ENCODE results near the gene CTNNA2. TPM values are rescaled to one million over a fixed set of nuclear protein-coding genes. Genes with fewer than 3 reads are reported as not detected.

CTNNA2 gene
- total and polyA plus RNA-seq, 2 of the 8 experiments (the other 6 are each of a cell fraction or from before 2014, with no cell fraction given), result 3.9 to 9.0 TPM

DNA sequence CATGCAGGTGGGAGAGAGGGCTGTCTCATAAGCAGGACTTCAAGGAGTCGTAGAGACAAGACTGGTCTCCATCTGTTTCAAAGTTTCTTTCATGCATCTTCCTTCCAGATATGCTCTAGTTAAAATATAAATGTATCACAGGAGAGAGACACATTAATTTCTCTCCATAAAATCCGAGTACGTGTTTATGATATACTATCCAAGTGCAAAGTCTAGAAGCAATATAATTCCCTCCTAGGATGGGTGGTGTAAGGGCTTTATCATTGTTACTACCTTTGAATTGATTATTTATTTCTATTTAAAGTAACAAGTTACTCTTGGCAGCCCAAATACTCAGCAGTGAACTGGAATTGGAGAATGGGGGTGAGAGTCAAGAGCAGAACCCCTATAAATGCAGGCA is 619.4 kb downstream of the CTNNA2 start:
- H2AFZ ChIP-seq (ENCODE audit: low read length), result no peak overlapping the region
- peaks cover 0 to 3% (median 0%) of the 10 kb centered on the region in 4 experiments; a peak in 1 of 7 replicates for H3K4me1 ChIP-seq (replicated peaks in 1 of 4; ENCODE audit: control insufficient read depth in 3 of 4, insufficient read depth in 4 of 4, low read length in 3 of 4)
- H3K18ac ChIP-seq (ENCODE audit: extremely low read depth, low read length), result no peak overlapping the region
- H3K4ac ChIP-seq (replicated peaks; ENCODE audit: insufficient read length, low read depth, low read length), result no peak overlapping the region
- no peaks in the 10 kb centered on the region for H4K20me1 ChIP-seq (replicated peaks in 1 of 2; ENCODE audit: control insufficient read depth in 1 of 2, insufficient read depth in 2 of 2, low read length in 2 of 2)
- no peak overlapping the region for H2BK120ac ChIP-seq (replicated peaks; ENCODE audit: low read depth, low read length)
- no peaks in the 10 kb centered on the region for H3K79me2 ChIP-seq (ENCODE audit: control insufficient read depth in 1 of 2, insufficient read depth in 2 of 2, low read length in 2 of 2)
- no peak overlapping the region for H3K9ac ChIP-seq (replicated peaks in 1 of 4; ENCODE audit: extremely low read depth in 1 of 4, low read depth in 3 of 4, low read length in 3 of 4)
- no peak overlapping the region for H2BK5ac ChIP-seq (ENCODE audit: low read depth, low read length)
- no peak overlapping the region for H4K5ac ChIP-seq (ENCODE audit: insufficient read length, low read depth, low read length)
- H3K9me3 ChIP-seq (ENCODE audit: insufficient read depth in 2 of 2, low read depth in 1 of 2, low read length in 1 of 2), result no peaks in the 10 kb centered on the region; a peak in 1 of 4 replicates
- H3K56ac ChIP-seq (replicated peaks; ENCODE audit: insufficient read length, low read depth, low read length), result no peak overlapping the region
- no peak for DNase-seq (ENCODE audit: low read depth in 1 of 2, low spot score in 2 of 2)
- no peak overlapping the region for H2AK5ac ChIP-seq (ENCODE audit: low read depth, low read length)
- no peaks in the 10 kb centered on the region for H3K23me2 ChIP-seq (ENCODE audit: low read depth, low read length)
- FAIRE-seq, result no peak
- 86% methylated on average over 3 of the region's 3 CpGs; no CpG with 5 or more reads in 1 of the 2 experiments for WGBS, 2 experiments (ENCODE audit: extremely low coverage in 1 of 2, insufficient coverage in 1 of 2, insufficient read length in 1 of 2, insufficient replicate concordance in 2 of 2, low coverage in 1 of 2, low lambda C conversion rate in 2 of 2, missing lambda C conversion rate in 1 of 2)
- no peak overlapping the region for H4K91ac ChIP-seq (replicated peaks; ENCODE audit: insufficient read length, low read length)
- no peak overlapping the region for H3K4me3 ChIP-seq (ENCODE audit: extremely low read depth in 1 of 4, insufficient read depth in 2 of 4, low read depth in 3 of 4, low read length in 4 of 4)
- H3K27ac ChIP-seq (ENCODE audit: low read depth, low read length), result no peak overlapping the region
- H3K27me3 ChIP-seq (replicated peaks in 1 of 4; ENCODE audit: control insufficient read depth in 3 of 4, extremely low read depth in 1 of 4, insufficient read depth in 3 of 4, low read length in 3 of 4), result no peaks in the 10 kb centered on the region
- CTCF ChIA-PET (ENCODE audit: partially characterized antibody), result no interaction called here
- H3K4me2 ChIP-seq (ENCODE audit: insufficient read depth in 1 of 2, low read depth in 2 of 2, low read length in 2 of 2), result no peak overlapping the region
- no peaks in the 10 kb centered on the region; a peak in 1 of 8 replicates for H3K36me3 ChIP-seq (ENCODE audit: control insufficient read depth in 2 of 4, insufficient read depth in 4 of 4, low read length in 3 of 4)
- no peak overlapping the region for H4K8ac ChIP-seq (ENCODE audit: extremely low read depth, insufficient read depth, low read length)
- no peaks in the 10 kb centered on the region for H3K79me1 ChIP-seq (ENCODE audit: low read depth, low read length)
- H3K14ac ChIP-seq (ENCODE audit: insufficient read length), result no peak overlapping the region
- POLR2A ChIA-PET (ENCODE audit: partially characterized antibody), result no interaction called here
- no peak overlapping the region for H2BK15ac ChIP-seq (ENCODE audit: low read length)
- no peak overlapping the region for H2BK12ac ChIP-seq (ENCODE audit: low read depth, low read length)
- H2BK20ac ChIP-seq (ENCODE audit: low read length), result no peak overlapping the region
- H3K23ac ChIP-seq (ENCODE audit: insufficient read length), result no peak overlapping the region
- TF ChIP-seq BACH1 (IDR thresholded peaks at IDR 0.05; ENCODE audit: low read length), result no peak
- TF ChIP-seq BCL11A (IDR thresholded peaks at IDR 0.05; ENCODE audit: low read depth in 2 of 2, low read length in 2 of 2), result no peak
- TF ChIP-seq RBBP5 (IDR thresholded peaks at IDR 0.05; ENCODE audit: borderline replicate concordance, low read depth, low read length), result no peak
- TF ChIP-seq, protein P1, sequence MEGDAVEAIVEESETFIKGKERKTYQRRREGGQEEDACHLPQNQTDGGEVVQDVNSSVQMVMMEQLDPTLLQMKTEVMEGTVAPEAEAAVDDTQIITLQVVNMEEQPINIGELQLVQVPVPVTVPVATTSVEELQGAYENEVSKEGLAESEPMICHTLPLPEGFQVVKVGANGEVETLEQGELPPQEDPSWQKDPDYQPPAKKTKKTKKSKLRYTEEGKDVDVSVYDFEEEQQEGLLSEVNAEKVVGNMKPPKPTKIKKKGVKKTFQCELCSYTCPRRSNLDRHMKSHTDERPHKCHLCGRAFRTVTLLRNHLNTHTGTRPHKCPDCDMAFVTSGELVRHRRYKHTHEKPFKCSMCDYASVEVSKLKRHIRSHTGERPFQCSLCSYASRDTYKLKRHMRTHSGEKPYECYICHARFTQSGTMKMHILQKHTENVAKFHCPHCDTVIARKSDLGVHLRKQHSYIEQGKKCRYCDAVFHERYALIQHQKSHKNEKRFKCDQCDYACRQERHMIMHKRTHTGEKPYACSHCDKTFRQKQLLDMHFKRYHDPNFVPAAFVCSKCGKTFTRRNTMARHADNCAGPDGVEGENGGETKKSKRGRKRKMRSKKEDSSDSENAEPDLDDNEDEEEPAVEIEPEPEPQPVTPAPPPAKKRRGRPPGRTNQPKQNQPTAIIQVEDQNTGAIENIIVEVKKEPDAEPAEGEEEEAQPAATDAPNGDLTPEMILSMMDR (IDR thresholded peaks at IDR 0.05; ENCODE audit: control extremely low read depth in 1 of 3, insufficient read depth in 1 of 3, low read depth in 1 of 3, low read length in 3 of 3), result no peak
- no peak for TF ChIP-seq CTBP2 (IDR thresholded peaks at IDR 0.05; ENCODE audit: borderline replicate concordance, insufficient read depth, insufficient read length, low read length)
- TF ChIP-seq ZNF274 (IDR thresholded peaks at IDR 0.05; ENCODE audit: borderline replicate concordance, extremely low read depth, low read length), result no peak
- no peak for TF ChIP-seq KDM4A (IDR thresholded peaks at IDR 0.05; ENCODE audit: low read depth, low read length, severe bottlenecking)

Measured in H1 (cell line).